Non-pigmented ciliary epithelial cell (primary cell): Measurements from ENCODE around the gene SUPT20H.
"Not testable (repeated sequence)": the region's sequence is repeated elsewhere in the genome, so short reads cannot be mapped to it uniquely, and the experiment has no call there.

Experiments
- DNase-seq: peaks from one replicate; pipeline ENCODE4 v3.0.0-alpha.2; 2010; ENCODE audit warnings: low read depth

The SUPT20H gene

DNA sequence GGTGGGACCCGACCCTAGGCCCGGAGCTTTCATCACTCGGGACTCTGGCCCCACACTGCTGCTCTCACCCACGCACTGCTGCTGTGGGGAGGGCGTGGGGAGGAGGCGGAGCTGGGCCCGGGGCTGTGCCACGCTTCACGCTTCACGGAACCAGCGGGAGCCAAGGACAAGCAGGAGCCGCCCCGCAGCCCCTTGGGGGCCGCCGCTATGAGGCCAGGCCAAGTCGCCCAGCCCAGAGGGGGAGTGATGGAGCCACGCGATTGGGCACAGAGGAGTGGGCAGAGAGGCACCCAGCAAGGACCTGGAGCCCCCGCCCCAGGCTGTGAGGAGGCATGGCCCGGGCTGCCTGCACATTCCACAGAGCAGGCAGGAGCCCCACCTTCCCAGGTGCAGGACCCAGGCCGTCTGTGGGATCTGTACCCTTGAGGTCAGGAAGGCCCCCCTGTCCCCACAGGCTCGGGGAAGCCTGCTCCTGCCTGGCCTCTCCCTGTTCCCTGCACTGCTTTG lies 10.2 kb upstream of the SUPT20H start:
- no peak for DNase-seq

- no peak for DNase-seq
These were observed 9.5 kb upstream of the SUPT20H start for GRCh38 chr13:37068962-37069361.

DNA sequence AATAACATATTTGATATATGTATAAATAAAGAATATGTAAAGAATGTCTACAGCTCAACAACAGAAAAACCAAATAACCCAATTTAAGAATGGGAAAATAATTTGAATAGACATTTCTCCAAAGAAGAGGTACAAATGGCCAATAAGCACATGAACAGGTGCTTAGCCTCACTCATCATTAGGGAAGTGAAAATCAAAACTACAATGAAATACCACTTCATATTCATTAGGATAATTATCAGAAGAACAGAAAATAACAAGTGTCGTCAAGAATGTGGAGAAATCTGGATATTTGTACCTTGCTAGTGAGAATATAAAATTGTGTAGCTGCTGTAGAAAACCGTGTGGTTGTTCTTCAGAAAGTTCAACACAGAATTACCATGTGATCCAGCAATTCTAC lies 8.4 kb upstream of the SUPT20H start:
- no peak for DNase-seq

GRCh38 chr13:37065890-37066526 lies 6.5 kb upstream of the SUPT20H start:
- DNase-seq = no peak

DNA sequence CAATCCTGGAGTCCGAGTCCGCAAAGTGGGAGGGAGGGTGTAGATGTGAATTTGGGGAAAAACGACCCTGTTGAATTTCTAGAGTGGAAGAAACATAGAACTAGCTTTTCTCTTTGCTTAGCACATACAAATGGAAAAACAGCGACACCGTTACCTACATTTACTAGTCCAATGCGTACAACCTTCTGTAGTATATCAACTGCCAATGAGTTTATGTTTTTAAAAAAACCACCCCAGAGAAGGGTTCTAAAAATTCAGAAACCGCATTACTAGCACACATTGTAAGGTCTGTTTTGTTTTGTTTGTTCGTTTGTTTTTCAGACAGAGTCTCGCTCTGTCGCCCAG lies 332 bp upstream of the SUPT20H start:
- DNase-seq = no peak

- not testable (repeated sequence) for DNase-seq
These were observed 3.3 kb downstream of the SUPT20H start for GRCh38 chr13:37056228-37056627.

GRCh38 chr13:37053111-37053510 lies 6.4 kb downstream of the SUPT20H start:
- not testable (repeated sequence) for DNase-seq

DNA sequence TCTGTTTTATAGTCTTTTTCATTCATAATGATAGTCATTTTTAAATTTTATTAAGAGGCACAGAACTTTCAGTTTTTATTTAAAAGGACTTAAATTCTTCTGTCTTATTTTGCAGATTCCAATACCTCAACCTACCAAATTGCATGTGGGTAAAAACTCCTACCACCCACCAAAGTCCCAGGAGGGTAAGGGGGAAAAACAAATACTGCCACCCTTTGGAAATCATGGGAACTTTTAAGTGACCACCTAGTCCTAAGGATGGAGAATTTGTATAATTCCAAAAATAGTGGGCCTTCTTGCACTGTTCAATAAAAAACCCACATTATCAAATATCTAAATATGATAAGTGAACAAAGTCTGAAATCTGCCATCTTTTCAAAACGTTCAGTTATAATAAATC lies 9.7 kb downstream of the SUPT20H start:
- no peak for DNase-seq

DNA sequence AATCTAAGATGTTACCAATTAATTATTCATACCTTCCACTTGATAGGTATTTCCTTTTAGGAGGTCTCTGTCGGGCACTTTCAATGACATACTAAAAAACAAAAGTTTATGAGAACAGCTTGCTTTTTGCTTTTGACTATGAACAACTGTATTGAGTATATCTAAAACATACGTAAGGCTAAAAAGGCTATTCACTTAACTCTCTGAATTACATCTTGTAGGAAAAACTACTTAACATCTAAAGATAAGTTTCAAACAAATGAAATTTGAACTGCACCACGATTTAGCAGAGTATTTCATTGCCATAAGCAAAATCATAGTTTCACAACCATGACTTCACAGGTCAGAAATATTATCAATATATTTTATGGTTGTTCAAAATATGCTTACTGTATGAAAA lies 11.6 kb downstream of the SUPT20H start:
- DNase-seq = no peak

GRCh38 chr13:37047032-37047431 lies 12.5 kb downstream of the SUPT20H start:
- DNase-seq = no peak

DNA sequence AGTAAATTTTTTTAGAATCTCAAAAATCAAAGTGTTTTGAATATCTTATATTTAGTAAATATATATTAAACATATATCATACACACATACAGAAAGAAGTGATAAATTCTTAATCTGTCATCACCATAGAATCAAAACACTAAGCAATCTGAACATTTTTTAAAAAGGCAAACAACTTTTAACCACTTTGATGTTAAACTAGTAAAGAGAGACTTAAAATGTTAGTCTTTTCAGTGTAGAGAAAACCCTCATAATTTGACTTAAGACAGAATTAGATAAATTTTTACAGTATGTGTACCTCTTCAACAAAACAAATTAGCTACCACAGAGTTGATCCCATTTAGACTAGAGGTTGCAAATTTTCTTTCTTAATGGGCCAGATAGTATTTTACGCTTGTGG lies 13.4 kb downstream of the SUPT20H start:
- no peak for DNase-seq

GRCh38 chr13:37040789-37041188 lies 18.7 kb downstream of the SUPT20H start:
- DNase-seq = no peak

DNA sequence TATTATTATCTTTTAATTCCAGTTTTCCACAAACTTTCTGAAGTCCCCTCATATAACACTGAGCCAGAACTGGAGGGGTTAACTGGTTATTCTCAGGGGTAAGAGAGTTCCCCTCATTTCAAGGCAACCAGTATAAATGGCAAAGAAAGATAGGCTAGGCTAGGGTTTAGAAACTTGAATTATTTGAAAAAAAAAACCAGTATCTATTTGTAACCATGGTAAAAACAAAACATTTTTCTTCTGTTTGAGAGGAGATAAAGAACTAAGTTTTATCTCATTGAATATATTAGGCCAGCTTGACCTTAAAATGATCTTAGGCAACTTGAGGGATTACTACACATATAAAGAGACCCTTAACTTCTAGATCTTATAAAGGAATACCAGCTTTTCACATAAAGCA lies 19.6 kb downstream of the SUPT20H start:
- no peak for DNase-seq

DNA sequence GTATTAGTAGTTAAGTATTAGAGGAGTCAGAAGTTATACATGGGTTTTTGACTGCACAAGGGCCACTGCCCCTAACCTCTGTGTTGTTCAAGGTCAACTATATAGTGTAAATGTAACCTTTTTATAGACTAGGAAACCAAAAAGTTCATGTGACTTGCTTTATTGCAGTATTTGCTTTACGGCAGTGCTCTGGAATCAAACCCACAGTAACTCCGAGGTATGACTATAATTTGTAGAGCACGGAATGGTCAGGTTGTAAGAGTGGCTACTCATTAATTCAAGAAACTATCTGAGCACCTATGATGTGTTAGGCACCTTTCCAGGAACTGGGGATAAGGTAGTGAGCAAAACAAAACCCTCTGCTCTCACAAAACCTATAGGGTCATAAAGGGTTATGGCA lies 22.2 kb downstream of the SUPT20H start:
- no peak for DNase-seq

DNA sequence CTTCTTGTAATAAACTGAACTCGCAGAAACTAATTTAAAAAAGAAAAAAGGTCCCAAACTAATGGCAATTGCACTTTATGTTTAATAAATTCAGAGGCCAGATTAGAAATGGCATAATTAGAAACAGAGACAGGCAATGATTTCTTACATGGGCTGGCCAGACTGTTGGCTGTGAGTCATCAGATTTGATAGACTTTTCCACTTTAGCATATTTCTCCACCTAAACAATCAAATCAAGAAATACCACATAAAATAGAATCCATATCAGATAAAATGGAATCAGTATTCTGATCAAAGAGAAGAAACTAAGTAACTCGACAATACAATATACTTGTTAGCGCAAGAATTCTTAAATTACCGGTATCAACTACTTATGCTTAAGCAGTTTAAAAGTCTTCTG lies 29.9 kb downstream of the SUPT20H start:
- DNase-seq = no peak

GRCh38 chr13:37027639-37028038 lies 31.8 kb downstream of the SUPT20H start:
- no peak for DNase-seq

- DNase-seq = no peak
These were observed 32.7 kb downstream of the SUPT20H start for GRCh38 chr13:37026771-37027170.

DNA sequence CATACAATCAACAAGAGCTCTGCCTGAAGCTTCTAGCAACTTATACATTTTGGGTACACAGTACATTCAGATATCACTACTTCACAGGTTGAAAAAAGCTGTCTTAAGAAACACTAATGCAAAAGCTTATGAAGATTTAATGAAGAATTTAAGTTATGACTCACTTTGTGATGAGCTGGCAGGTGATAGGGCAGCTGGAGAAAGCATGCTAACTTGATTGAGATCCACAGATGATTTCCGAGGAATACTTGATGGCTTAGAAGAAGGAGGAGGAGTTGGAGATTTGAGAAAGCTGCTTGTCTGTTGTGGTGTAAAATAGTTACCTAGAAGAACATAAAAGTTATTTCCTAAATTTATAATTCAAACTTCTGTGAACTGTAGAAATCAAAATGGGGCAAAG lies 35.6 kb downstream of the SUPT20H start:
- DNase-seq = no peak

GRCh38 chr13:37014609-37015008 lies 44.9 kb downstream of the SUPT20H start:
- DNase-seq = no peak

GRCh38 chr13:37011788-37012187 lies 47.7 kb downstream of the SUPT20H start:
- no peak for DNase-seq

DNA sequence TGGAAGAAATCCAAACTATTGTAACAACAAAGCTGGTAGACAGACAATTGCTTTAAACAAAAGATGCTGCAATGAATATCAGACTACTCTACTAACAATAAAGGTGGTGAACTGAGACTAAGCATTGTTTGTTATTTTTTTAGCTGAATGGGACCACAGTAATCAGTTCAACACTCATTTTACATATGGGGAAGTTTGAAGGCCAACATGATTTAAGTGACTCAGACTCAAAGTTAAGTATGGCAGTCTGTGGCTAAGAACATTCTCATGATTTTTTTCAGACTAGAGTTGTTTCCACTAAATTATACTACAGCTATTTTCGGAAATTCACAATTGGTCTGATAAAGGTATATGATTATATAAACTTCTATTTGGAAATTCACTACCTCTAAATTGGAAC lies 48.5 kb downstream of the SUPT20H start:
- no peak for DNase-seq

- DNase-seq = no peak
These were observed 49.1 kb downstream of the SUPT20H start for GRCh38 chr13:37010424-37010823.

DNA sequence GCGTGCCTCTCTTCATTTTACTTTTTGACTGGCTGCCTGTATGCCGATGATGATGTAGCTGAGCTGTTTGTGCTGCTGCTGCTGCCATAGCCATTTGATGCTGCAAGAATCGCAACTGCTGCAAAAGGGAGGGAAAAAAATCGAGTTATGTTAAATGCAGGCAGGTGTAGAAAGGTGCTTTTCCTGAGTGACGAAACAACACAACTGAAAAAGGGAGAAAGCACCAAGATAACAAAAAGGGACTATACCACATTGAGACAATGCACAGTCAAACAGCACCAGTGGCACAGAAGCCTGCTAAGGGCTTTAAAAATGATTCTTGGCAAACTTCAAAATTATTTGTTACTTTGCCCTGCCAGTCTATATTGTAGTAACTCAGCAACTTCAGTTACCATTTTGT lies 49.8 kb downstream of the SUPT20H start:
- DNase-seq = no peak

GRCh38 chr13:37001921-37002250 lies 57.6 kb downstream of the SUPT20H start:
- no peak for DNase-seq
